Measurements from ENCODE around the gene TOR4A.

DNA sequence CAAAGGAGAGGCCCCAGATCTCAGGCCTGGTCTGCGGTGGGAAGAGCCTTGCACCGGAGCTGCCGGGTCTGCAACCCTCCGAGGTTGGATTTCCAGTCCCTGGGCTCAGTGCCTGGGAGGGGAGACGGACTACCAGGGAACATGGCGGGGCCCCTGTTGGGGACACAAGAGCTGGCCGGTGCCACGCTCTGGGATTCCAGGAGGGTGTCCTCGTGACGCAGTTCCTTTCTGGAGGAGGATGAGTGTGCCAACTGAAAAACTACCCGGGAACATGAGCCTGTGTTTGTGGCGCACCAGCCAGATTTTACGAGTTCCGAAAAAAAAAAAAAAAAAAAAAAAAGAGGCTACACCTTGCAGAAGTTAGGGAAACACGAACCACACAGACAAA, 15.6 kb downstream of the TOR4A start:
- no peak for TF ChIP-seq EZH2 (IDR thresholded peaks at IDR 0.05; ENCODE audit: insufficient read depth, poor library complexity, severe bottlenecking)
- TF ChIP-seq EZH2phosphoT487 (IDR thresholded peaks at IDR 0.05; ENCODE audit: insufficient read depth, low read depth): no peak
